Hepatocyte (in vitro differentiated cells): Measurements from ENCODE around the gene EHD3. TPM values are rescaled to one million over a fixed set of nuclear protein-coding genes. Genes with fewer than 3 reads are reported as not detected.

Experiments
- DNase-seq: peaks from one replicate; pipeline ENCODE4 v3.0.0-alpha.2; 2016; ENCODE audit warnings: low spot score
- H2AFZ ChIP-seq: fragments of 200-600 bp; sonication (generic); 2 replicates; pipeline ENCODE4 v1.6.0; 2016; ENCODE audit warnings: antibody characterized with exemption, mild to moderate bottlenecking
- H3K27ac ChIP-seq: fragments of 200-600 bp; sonication (generic); 2 replicates; pipeline ENCODE4 v1.5.1; 2016; ENCODE audit warnings: mild to moderate bottlenecking
- H3K27me3 ChIP-seq: fragments of 200-600 bp; sonication (generic); 2 replicates; pipeline ENCODE4 v1.6.1; 2016
- H3K36me3 ChIP-seq: fragments of 200-600 bp; sonication (generic); replicated peaks from 2 replicates; pipeline ENCODE4 v1.5.1; 2016; ENCODE audit warnings: low read depth; ENCODE audit not compliant: insufficient read depth
- H3K4me1 ChIP-seq: fragments of 200-600 bp; sonication (generic); 2 replicates; pipeline ENCODE4 v1.5.1; 2016; ENCODE audit warnings: mild to moderate bottlenecking, moderate library complexity; ENCODE audit not compliant: insufficient read depth
- H3K4me2 ChIP-seq: fragments of 200-600 bp; sonication (generic); 2 replicates; pipeline ENCODE4 v1.6.0; 2016
- H3K4me3 ChIP-seq: fragments of 200-600 bp; sonication (generic); 2 replicates; pipeline ENCODE4 v1.5.1; 2016; ENCODE audit warnings: mild to moderate bottlenecking
- H3K79me2 ChIP-seq: fragments of 200-600 bp; sonication (generic); 2 replicates; pipeline ENCODE4 v1.6.0; 2017; ENCODE audit warnings: mild to moderate bottlenecking
- H3K9me2 ChIP-seq: fragments of 200-600 bp; sonication (generic); replicated peaks from 2 replicates; pipeline ENCODE4 v1.6.0; 2017; ENCODE audit warnings: mild to moderate bottlenecking; ENCODE audit not compliant: insufficient read depth
- H3K9me3 ChIP-seq: fragments of 200-600 bp; sonication (generic); 2 replicates; pipeline ENCODE4 v1.5.1; 2016; ENCODE audit warnings: low read depth, mild to moderate bottlenecking
- H4K20me1 ChIP-seq: fragments of 200-600 bp; sonication (generic); 2 replicates; pipeline ENCODE4 v1.6.0; 2016; ENCODE audit warnings: mild to moderate bottlenecking; ENCODE audit not compliant: insufficient read depth, poor library complexity, severe bottlenecking
- EZH2 ChIP-seq: fragments of 200-600 bp; sonication (generic); IDR thresholded peaks from 2 replicates; pipeline ENCODE4 v1.6.1; 2016; ENCODE audit warnings: antibody characterized with exemption, mild to moderate bottlenecking, borderline replicate concordance
- EZH2phosphoT487 ChIP-seq: fragments of 200-600 bp; sonication (generic); IDR thresholded peaks from one replicate; pipeline ENCODE4 v1.6.1; 2018; ENCODE audit warnings: antibody characterized with exemption, mild to moderate bottlenecking, low read depth, moderate library complexity; ENCODE audit not compliant: unreplicated experiment, severe bottlenecking
- WGBS: methylation state at CpG from one replicate; pipeline ENCODE4 v1.1.6; 2016; ENCODE audit warnings: low lambda C conversion rate; ENCODE audit errors: missing lambda C conversion rate; 5-methylcytosine and 5-hydroxymethylcytosine counted together
- polyA plus RNA-seq: library from polyadenylated mRNA; unstranded; fragments of >200 nt; fragmentation: Nextera tagmentation; extraction: Ambion mirVana; gene quantifications from 2 replicates; pipeline ENCODE4 v1.2.1, GENCODE V29; 2016
- total RNA-seq: library from RNA; depleted of rRNA; stranded (reverse); fragments of >200 nt; gene quantifications from 2 replicates; pipeline ENCODE4 v1.2.3, GENCODE V29; 2014
- TF ChIP-seq, protein P1 (sequence below): fragments of 200-600 bp; sonication (generic); IDR thresholded peaks from 2 replicates; pipeline ENCODE4 v1.5.1; 2016; ENCODE audit warnings: antibody characterized with exemption, mild to moderate bottlenecking; ENCODE audit not compliant: poor library complexity

The EHD3 gene
- total and polyA plus RNA-seq, 2 experiments from 2014 or later = 4.5 to 6.2 TPM

DNA sequence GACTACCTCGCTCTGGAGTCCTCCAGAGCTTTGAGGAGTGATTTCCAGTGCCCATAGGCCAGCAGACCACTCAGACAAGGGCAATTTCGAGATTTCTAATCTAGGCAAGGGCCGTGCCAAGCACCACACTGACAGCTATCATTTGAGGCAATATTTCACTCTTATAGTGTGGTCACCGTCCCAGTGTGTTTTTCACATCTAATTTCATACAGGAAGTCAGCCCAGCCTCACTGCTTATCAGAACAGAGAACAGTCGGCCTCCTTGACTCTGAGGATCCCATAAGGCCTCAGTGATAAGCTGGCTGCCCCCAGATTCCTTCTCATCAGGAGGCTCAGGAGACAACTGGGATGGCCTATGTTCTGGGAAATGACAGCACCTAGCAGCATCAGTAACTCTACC is 17.2 kb upstream of the EHD3 start:
- no peak overlapping the region for H3K4me2 ChIP-seq
- no peak for TF ChIP-seq EZH2
- no peak for TF ChIP-seq EZH2phosphoT487
- TF ChIP-seq, protein P1, sequence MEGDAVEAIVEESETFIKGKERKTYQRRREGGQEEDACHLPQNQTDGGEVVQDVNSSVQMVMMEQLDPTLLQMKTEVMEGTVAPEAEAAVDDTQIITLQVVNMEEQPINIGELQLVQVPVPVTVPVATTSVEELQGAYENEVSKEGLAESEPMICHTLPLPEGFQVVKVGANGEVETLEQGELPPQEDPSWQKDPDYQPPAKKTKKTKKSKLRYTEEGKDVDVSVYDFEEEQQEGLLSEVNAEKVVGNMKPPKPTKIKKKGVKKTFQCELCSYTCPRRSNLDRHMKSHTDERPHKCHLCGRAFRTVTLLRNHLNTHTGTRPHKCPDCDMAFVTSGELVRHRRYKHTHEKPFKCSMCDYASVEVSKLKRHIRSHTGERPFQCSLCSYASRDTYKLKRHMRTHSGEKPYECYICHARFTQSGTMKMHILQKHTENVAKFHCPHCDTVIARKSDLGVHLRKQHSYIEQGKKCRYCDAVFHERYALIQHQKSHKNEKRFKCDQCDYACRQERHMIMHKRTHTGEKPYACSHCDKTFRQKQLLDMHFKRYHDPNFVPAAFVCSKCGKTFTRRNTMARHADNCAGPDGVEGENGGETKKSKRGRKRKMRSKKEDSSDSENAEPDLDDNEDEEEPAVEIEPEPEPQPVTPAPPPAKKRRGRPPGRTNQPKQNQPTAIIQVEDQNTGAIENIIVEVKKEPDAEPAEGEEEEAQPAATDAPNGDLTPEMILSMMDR = no peak
- DNase-seq = no peak
- no peaks in the 10 kb centered on the region for H3K79me2 ChIP-seq
- H3K4me3 ChIP-seq = no peak overlapping the region
- no peaks in the 10 kb centered on the region for H3K4me1 ChIP-seq
- H2AFZ ChIP-seq = no peak overlapping the region
- 81% methylated on average over 5 of the region's 5 CpGs for WGBS
- H3K27ac ChIP-seq = no peak overlapping the region
- no peaks in the 10 kb centered on the region for H3K27me3 ChIP-seq
- H4K20me1 ChIP-seq = no peaks in the 10 kb centered on the region
- no peaks in the 10 kb centered on the region for H3K9me2 ChIP-seq
- no peaks in the 10 kb centered on the region for H3K9me3 ChIP-seq
- no peaks in the 10 kb centered on the region for H3K36me3 ChIP-seq

DNA sequence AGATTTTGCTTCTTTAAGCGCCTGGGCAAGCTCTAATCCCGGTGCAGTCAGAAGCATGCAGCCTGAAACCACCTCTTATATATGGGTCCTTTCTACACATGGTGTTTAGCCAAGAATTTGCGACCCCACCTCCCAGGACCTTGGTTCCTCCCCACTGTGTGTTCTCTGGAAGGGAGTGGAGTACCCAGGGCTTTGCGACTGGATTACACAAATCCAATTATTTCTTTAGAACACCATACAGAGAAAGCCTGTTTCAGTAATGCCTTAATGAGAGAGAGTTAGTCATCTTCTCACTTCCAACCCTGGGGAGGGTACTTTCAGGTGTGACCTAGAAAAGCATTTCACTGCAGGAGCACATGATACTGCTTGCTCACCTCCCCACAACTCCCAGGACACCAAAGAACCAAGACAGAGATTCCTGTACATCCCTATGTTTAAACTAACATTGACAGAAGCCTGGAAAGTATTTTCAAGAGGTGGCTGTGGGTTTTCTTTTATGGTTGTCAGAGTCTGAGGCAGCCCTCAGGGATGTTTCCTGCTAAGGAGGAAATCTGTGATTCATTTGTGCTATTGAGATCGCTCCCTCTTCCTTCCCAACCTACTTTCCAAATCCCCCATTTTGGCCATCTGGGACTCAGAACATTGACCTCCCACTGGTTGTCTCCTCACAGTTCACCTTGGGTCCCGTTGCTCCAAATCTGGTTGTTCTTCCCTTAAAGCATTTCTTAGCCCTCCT is 16.3 kb upstream of the EHD3 start, which contains the start of gene CAPN14:
CAPN14 (minus strand) TSS at position 51 of the 736 bp plus-strand sequence. CDS start 12,068 bp downstream, outside the sequence.
- Histone ChIP-seq H3K4me3 (no peak within 1 kb of the TSS), H3K4me1 (no peaks in the 10 kb centered on the region), H2AFZ (no peak within 1 kb of the TSS), H3K9me2 (no peaks in the 10 kb centered on the region), H3K27ac (no peak within 1 kb of the TSS), H3K79me2 (no peaks in the 10 kb centered on the region), H3K4me2 (no peak within 1 kb of the TSS), H3K27me3 (peaks cover 5% of the 10 kb centered on the region), H3K36me3 (no peaks in the 10 kb centered on the region), H4K20me1 (no peaks in the 10 kb centered on the region), H3K9me3 (no peaks in the 10 kb centered on the region)
- 66% methylated on average over 6 of the region's 6 CpGs for WGBS
- no peak for TF ChIP-seq EZH2
- TF ChIP-seq, protein P1 = no peak
- TF ChIP-seq EZH2phosphoT487 = no peak
- DNase-seq = peak; percentile 19

DNA sequence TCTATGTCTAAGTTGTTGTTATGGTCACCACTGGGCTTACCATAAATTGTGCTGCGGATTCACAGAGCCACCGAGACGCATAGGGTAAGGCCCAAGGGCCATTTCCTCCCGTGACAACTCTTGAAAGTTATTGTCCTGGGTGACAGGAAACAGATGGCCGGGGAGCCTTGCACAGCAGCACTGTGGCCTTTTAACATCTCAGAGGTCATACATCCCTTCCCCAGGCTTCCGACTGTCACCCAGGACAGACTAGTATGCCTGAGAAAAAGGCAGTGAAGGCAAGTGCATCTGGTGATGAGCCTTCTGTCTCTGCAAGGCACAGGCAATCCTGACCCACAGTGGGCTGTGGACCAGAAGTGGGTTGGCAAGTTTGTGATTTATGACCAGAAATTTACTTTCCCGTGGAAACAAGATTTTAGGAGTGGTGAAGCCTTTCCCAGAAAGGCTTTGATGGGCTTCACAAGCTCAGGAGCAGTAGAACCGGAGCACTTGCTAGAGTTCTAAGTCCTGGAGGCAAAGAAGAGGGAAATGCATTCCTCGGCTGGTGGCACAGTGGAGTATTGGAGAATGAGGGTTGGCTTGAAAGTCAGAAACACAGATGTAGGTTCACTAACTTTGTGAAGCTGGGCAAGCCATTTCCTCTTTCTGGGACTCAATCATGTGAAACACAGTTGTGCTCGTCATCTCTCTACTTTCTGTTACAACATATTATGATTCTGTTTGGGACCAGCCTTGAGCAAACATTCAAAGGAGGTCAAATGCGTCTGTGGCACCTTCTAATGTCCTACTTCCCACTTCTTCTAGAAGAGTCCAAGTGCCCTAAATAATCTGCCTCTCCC is 14.6 kb upstream of the EHD3 start:
- Histone ChIP-seq H3K4me2 (peak overlapping the region; percentile 13), H4K20me1 (no peaks in the 10 kb centered on the region), H3K79me2 (no peaks in the 10 kb centered on the region), H2AFZ (no peak overlapping the region), H3K9me3 (no peaks in the 10 kb centered on the region), H3K27ac (peak overlapping the region; percentile 45), H3K27me3 (peaks cover 5% of the 10 kb centered on the region), H3K4me1 (no peaks in the 10 kb centered on the region), H3K9me2 (no peaks in the 10 kb centered on the region), H3K4me3 (no peak overlapping the region), H3K36me3 (no peaks in the 10 kb centered on the region)
- 67% methylated on average over 11 of the region's 11 CpGs for WGBS
- DNase-seq = no peak
- TF ChIP-seq EZH2phosphoT487 (no peak), EZH2 (no peak)
- TF ChIP-seq, protein P1 = no peak
